Endothelial cell of umbilical vein (primary cell): ENCODE data around the gene PMFBP1. TPM values are rescaled to one million over a fixed set of nuclear protein-coding genes. Genes with fewer than 3 reads are reported as not detected.

Experiments
- BruUV-seq: library from RNA; stranded (reverse); fragments of 400-500 nt; replicated peaks from 2 replicates; lab custom pipeline; 2021; lab: Mats Ljungman, UMichigan
- CTCF ChIA-PET: fragments of 300-600, 350-600 bp; sonication (Branson Sonifier 250); formaldehyde crosslinking; loops from one replicate; lab custom pipeline; 2021; ENCODE audit warnings: antibody characterized with exemption, inconsistent platforms; lab: Charles Lee
- POLR2A ChIA-PET: fragments of 300-600, 350-600 bp; sonication (Branson Sonifier 250); formaldehyde crosslinking; loops from one replicate; lab custom pipeline; 2021; ENCODE audit warnings: antibody characterized with exemption, inconsistent platforms; lab: Charles Lee
- DNase-seq: peaks from one replicate; pipeline ENCODE4 v3.0.0-alpha.2; 2011; ENCODE audit warnings: low read depth, low spot score
- FAIRE-seq: peaks from 2 replicates; lab custom pipeline; 2011; peaks lifted over from hg19 to GRCh38; lab: Jason Lieb, UNC
- H2AFZ ChIP-seq: 2 replicates; pipeline ENCODE4 v1.6.0; 2012; ENCODE audit warnings: low read depth, low read length, control low read depth, inconsistent platforms
- H3K27ac ChIP-seq: 2 replicates; pipeline ENCODE4 v1.5.1; 2011; ENCODE audit warnings: low read depth, mild to moderate bottlenecking, control low read depth, low read length, moderate library complexity; ENCODE audit not compliant: insufficient read depth
- H3K27me3 ChIP-seq, 2 experiments: 2 replicates each; pipeline versions ENCODE4 v1.6.0 to v1.6.1; 2011; ENCODE audit warnings: low read length in 2 of 2, mixed read lengths in 1 of 2; ENCODE audit not compliant: control insufficient read depth in 2 of 2, insufficient read depth in 2 of 2
- H3K36me3 ChIP-seq, 2 experiments: 2 replicates in 1 of 2; 3 replicates in 1 of 2; pipeline ENCODE4 v1.5.1; 2011; ENCODE audit warnings: low read length in 2 of 2, mild to moderate bottlenecking in 1 of 2, moderate library complexity in 1 of 2; ENCODE audit not compliant: control insufficient read depth in 2 of 2, insufficient read depth in 2 of 2; ENCODE audit errors: extremely low read depth in 1 of 2
- H3K4me1 ChIP-seq: 3 replicates; pipeline ENCODE4 v1.5.1; 2011; ENCODE audit warnings: mild to moderate bottlenecking, low read length; ENCODE audit not compliant: control insufficient read depth, insufficient read depth; ENCODE audit errors: extremely low read depth
- H3K4me2 ChIP-seq: 2 replicates; pipeline ENCODE4 v1.6.1; 2011; ENCODE audit warnings: low read length, control low read depth, mixed read lengths; ENCODE audit not compliant: insufficient read depth
- H3K4me3 ChIP-seq, 3 experiments: fragments of 200-600 bp in 1 of 3; sonication (generic), shearing (Covaris generic) in 1 of 3; replicated peaks in 1 of 3; 2 replicates each; pipeline ENCODE4 v1.5.1; 2011 to 2016; ENCODE audit warnings: control low read depth in 3 of 3, low read length in 3 of 3, mild to moderate bottlenecking in 2 of 3, inconsistent platforms in 1 of 3, low read depth in 1 of 3, moderate library complexity in 1 of 3; ENCODE audit not compliant: insufficient read depth in 1 of 3
- H3K79me2 ChIP-seq: 2 replicates; pipeline ENCODE4 v1.6.0; 2012; ENCODE audit warnings: low read length, inconsistent platforms; ENCODE audit not compliant: control insufficient read depth, insufficient read depth
- H3K9ac ChIP-seq: replicated peaks from 2 replicates; pipeline ENCODE3; 2011; ENCODE audit warnings: low read length, control low read depth; ENCODE audit not compliant: insufficient read depth; ENCODE audit errors: extremely low read depth
- H3K9me1 ChIP-seq: replicated peaks from 3 replicates; pipeline ENCODE4 v1.6.0; 2011; ENCODE audit warnings: mild to moderate bottlenecking, low read length; ENCODE audit not compliant: control insufficient read depth, insufficient read depth; ENCODE audit errors: extremely low read depth
- H3K9me3 ChIP-seq: replicated peaks from 2 replicates; pipeline ENCODE4 v1.5.1; 2012; ENCODE audit warnings: low read length, inconsistent platforms; ENCODE audit not compliant: control insufficient read depth, insufficient read depth
- H4K20me1 ChIP-seq: replicated peaks from 2 replicates; pipeline ENCODE3; 2011; ENCODE audit warnings: mild to moderate bottlenecking, low read length; ENCODE audit not compliant: control insufficient read depth, insufficient read depth; ENCODE audit errors: extremely low read depth
- CTCF ChIP-seq, 2 donors: IDR thresholded peaks; 1 replicate in 1 of 2; 2 replicates in 1 of 2; pipeline ENCODE4 v1.5.1; 2011; ENCODE audit warnings: low read length in 2 of 2, mild to moderate bottlenecking in 2 of 2, moderate library complexity in 2 of 2, control low read depth in 1 of 2, inconsistent platforms in 1 of 2, low read depth in 1 of 2; ENCODE audit not compliant: insufficient read depth in 1 of 2; ENCODE audit errors: extremely low read depth in 1 of 2
- EZH2 ChIP-seq: IDR thresholded peaks from 2 replicates; pipeline ENCODE4 v1.6.1; 2012; ENCODE audit warnings: borderline replicate concordance, low read depth, mild to moderate bottlenecking, moderate library complexity, low read length, inconsistent platforms; ENCODE audit not compliant: severe bottlenecking
- FOS ChIP-seq: IDR thresholded peaks from 2 replicates; pipeline ENCODE4 v1.6.1; 2011; ENCODE audit warnings: mild to moderate bottlenecking, low read length, moderate library complexity, borderline replicate concordance; ENCODE audit not compliant: insufficient read depth
- GATA2 ChIP-seq: IDR thresholded peaks from 2 replicates; pipeline ENCODE4 v1.7.0; 2011; ENCODE audit warnings: low read depth, mild to moderate bottlenecking, moderate library complexity, mixed read lengths, low read length; ENCODE audit not compliant: insufficient read length, insufficient read depth
- JUN ChIP-seq: IDR thresholded peaks from 2 replicates; pipeline ENCODE4 v1.6.1; 2011; ENCODE audit warnings: borderline replicate concordance, low read depth; ENCODE audit not compliant: insufficient read length, insufficient read depth
- MAX ChIP-seq: IDR thresholded peaks from 2 replicates; pipeline ENCODE4 v1.6.1; 2011; ENCODE audit not compliant: insufficient read depth, insufficient read length
- MYC ChIP-seq: IDR thresholded peaks from one replicate; pipeline ENCODE4 v1.6.1; 2011; ENCODE audit warnings: mild to moderate bottlenecking, low read depth, low read length
- POLR2A ChIP-seq: IDR thresholded peaks from 2 replicates; pipeline ENCODE4 v1.6.1; 2012; ENCODE audit warnings: low read depth, mild to moderate bottlenecking, control low read depth, low read length
- POLR2AphosphoS5 ChIP-seq: IDR thresholded peaks from 2 replicates; pipeline ENCODE4 v1.6.1; 2012; ENCODE audit warnings: low read depth, mild to moderate bottlenecking, control low read depth, low read length, moderate library complexity; ENCODE audit not compliant: insufficient read depth
- dilution Hi-C: fragments of 300-500 bp; cut with MboI; formaldehyde crosslinking; loops from one replicate; pipeline ENCODE4 v1.15.0; 2019; ENCODE audit warnings: low sequenced_read_pairs; ENCODE audit not compliant: extremely low pct_ligation_motif_present
- intact Hi-C: fragments of 100-400 bp; cut with micrococcal nuclease; formaldehyde crosslinking; loops from one replicate; pipeline ENCODE4 v1.10.0; 2022
- polyA plus RNA-seq, 4 experiments: library from polyadenylated mRNA; depleted of rRNA in 3 of 4; stranded (reverse) in 3 of 4; unstranded in 1 of 4; fragments of >200 nt; gene quantifications; 2 replicates each; pipeline versions ENCODE4 v1.2.1 to v1.2.3, GENCODE V29; 2011 to 2012; ENCODE audit warnings: missing spikeins in 1 of 4
- total RNA-seq: library from RNA; stranded (reverse); gene quantifications from 2 replicates; pipeline ENCODE4 v1.2.3, GENCODE V29; 2021

PMFBP1 gene
- total and polyA plus RNA-seq, 2 donors (not counting 3 experiments of a cell fraction or from before 2014, with no cell fraction given) = 0.12 to 0.42 TPM

GRCh38 chr16:72198021-72198711, 26.2 kb upstream of the PMFBP1 start:
- BruUV-seq = no TSS peak
- DNase-seq = peak; percentile 59
- Histone ChIP-seq H4K20me1 (no peaks in the 10 kb centered on the region), H3K27ac (no peak overlapping the region), H3K9me3 (no peaks in the 10 kb centered on the region), H3K27me3 (no peaks in the 10 kb centered on the region), H3K9me1 (no peaks in the 10 kb centered on the region), H3K9ac (no peak overlapping the region), H3K4me1 (peaks cover 6% of the 10 kb centered on the region), H3K4me2 (no peak overlapping the region), H3K4me3 (no peak overlapping the region), H3K79me2 (no peaks in the 10 kb centered on the region), H3K36me3 (no peaks in the 10 kb centered on the region), H2AFZ (no peak overlapping the region)
- intact Hi-C loops = no loop called here
- POLR2A ChIA-PET = no interaction called here
- TF ChIP-seq FOS (no peak), MAX (peak; percentile 67)
- dilution Hi-C loops = no loop called here
- peak; percentile 44 for FAIRE-seq
- CTCF ChIA-PET = interaction anchor here (0.6 to 1.4 kb wide), 2 partner anchors 268 to 529 kb away, joined by 3 to 4 read pairs; no protein-coding TSS in a partner anchor

GRCh38 chr16:72197545-72197944, 25.6 kb upstream of the PMFBP1 start:
- BruUV-seq = no TSS peak
- POLR2A ChIA-PET = no interaction called here
- CTCF ChIA-PET = interaction anchor here (1.4 kb wide), 1 partner anchor 269 kb away, joined by 4 read pairs; no protein-coding TSS in a partner anchor

More at GRCh38 chr16:72197545-72197944, 25.6 kb upstream of the PMFBP1 start:
- H3K36me3 ChIP-seq = no peaks in the 10 kb centered on the region
- TF ChIP-seq GATA2 = no peak
- TF ChIP-seq FOS = no peak
- TF ChIP-seq POLR2AphosphoS5 = no peak
- TF ChIP-seq POLR2A = no peak
- no peak for TF ChIP-seq MYC
- TF ChIP-seq MAX = no peak
- TF ChIP-seq CTCF (IDR thresholded peaks at IDR 0.05; ENCODE audit: extremely low read depth in 1 of 2, insufficient read depth in 1 of 2, low read depth in 1 of 2, low read length in 2 of 2) = no peak
- TF ChIP-seq EZH2 = no peak
- no peak for TF ChIP-seq JUN
- no peak overlapping the region for H3K9ac ChIP-seq
- no peak overlapping the region for H3K4me3 ChIP-seq
- no peaks in the 10 kb centered on the region for H3K79me2 ChIP-seq
- H4K20me1 ChIP-seq = no peaks in the 10 kb centered on the region
- H3K9me1 ChIP-seq = no peaks in the 10 kb centered on the region
- no peak overlapping the region for H2AFZ ChIP-seq
- no peak for DNase-seq
- dilution Hi-C loops = no loop called here
- no peak for FAIRE-seq
- H3K4me2 ChIP-seq = no peak overlapping the region
- H3K4me1 ChIP-seq = peaks cover under 1% of the 10 kb centered on the region
- H3K27ac ChIP-seq = no peak overlapping the region
- intact Hi-C loops = no loop called here
- H3K27me3 ChIP-seq = no peaks in the 10 kb centered on the region
- no peaks in the 10 kb centered on the region for H3K9me3 ChIP-seq
